ENCODE results near the gene KCNH1. TPM values are rescaled to one million over a fixed set of nuclear protein-coding genes. Genes with fewer than 3 reads are reported as not detected.

KCNH1 gene
- polyA plus RNA-seq, 1 donor from 2014 or later = 3.9 TPM

DNA sequence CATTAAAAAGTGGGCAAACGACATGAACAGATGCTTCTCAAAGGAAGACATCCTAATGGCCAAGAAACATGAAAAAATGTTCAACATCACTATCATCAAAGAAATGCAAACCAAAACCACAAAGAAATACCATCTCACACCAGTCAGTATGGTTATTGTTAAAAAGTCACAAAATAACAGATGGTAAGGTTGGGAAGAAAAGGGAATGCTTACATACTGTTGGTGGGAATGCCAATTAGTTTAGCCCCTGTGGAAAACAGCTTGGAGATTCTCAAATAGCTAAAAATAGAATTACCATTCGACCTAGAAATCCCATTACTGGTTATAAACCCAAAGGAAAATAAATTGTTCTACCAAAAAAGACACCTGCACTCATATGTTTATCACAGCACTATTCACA lies 369.4 kb downstream of the KCNH1 start:
- Histone ChIP-seq H3K9me3 (ENCODE audit: low read length) (peaks cover 3% of the 10 kb centered on the region), H4K20me1 (ENCODE audit: insufficient read depth) (no peaks in the 10 kb centered on the region), H2AFZ (ENCODE audit: low read depth, low read length) (no peak overlapping the region), H3K27ac (ENCODE audit: low read length) (no peak overlapping the region), H3K4me2 (ENCODE audit: low read length) (no peak overlapping the region), H3K27me3 (ENCODE audit: insufficient read depth, low read depth, low read length) (no peaks in the 10 kb centered on the region), H3F3A (ENCODE audit: insufficient read depth, low read length, poor library complexity, severe bottlenecking) (no peaks in the 10 kb centered on the region), H3K4me3 (ENCODE audit: low read length) (no peak overlapping the region), H3K36me3 (ENCODE audit: insufficient read depth, low read length) (no peaks in the 10 kb centered on the region), H3K79me2 (replicated peaks; ENCODE audit: insufficient read depth, low read length) (no peaks in the 10 kb centered on the region), H3K9ac (ENCODE audit: low read length) (no peak overlapping the region), H3K9me2 (ENCODE audit: insufficient read depth, low read length) (no peaks in the 10 kb centered on the region)
- TF ChIP-seq MXI1 (conservative IDR thresholded peaks at IDR 0.05; ENCODE audit: poor library complexity, severe bottlenecking) = no peak
- TF ChIP-seq POLR2AphosphoS5 (IDR thresholded peaks at IDR 0.05) = no peak
- TF ChIP-seq TAF1 (IDR thresholded peaks at IDR 0.05; ENCODE audit: low read depth) = no peak
- TF ChIP-seq SMC3 (conservative IDR thresholded peaks at IDR 0.05; ENCODE audit: poor library complexity) = no peak
- TF ChIP-seq EZH2 (IDR thresholded peaks at IDR 0.05; ENCODE audit: borderline replicate concordance, insufficient read depth, low read length, poor library complexity, severe bottlenecking) = no peak
- no peak for TF ChIP-seq CTCF (IDR thresholded peaks at IDR 0.05; ENCODE audit: poor library complexity, severe bottlenecking)
- no peak for TF ChIP-seq RAD21 (conservative IDR thresholded peaks at IDR 0.05)
- no peak for TF ChIP-seq REST (IDR thresholded peaks at IDR 0.05; ENCODE audit: borderline replicate concordance)
- TF ChIP-seq EP300 (conservative IDR thresholded peaks at IDR 0.05; ENCODE audit: poor library complexity, severe bottlenecking) = no peak

DNA sequence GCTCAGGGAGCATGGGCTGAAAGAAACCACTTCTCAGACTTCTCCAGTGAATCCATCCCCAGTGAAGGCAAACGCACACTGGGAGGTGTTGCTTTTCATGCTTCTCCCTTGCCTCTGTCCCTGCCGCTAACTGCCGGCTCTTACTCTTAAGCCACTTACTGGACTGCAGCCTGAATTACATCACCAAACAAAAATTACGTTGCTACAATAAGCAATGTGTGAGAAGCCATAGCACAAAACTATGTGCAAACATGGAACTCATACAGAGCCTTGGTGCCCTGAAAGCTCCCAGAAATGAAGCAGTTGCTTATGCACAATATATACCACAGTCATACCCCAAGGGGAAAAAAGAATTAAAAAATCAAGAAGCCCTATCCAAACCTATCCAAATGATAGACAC lies 375.2 kb downstream of the KCNH1 start:
- Histone ChIP-seq H3K4me2 (ENCODE audit: low read length) (no peak overlapping the region), H3K4me3 (ENCODE audit: low read length) (no peak overlapping the region), H3K79me2 (replicated peaks; ENCODE audit: insufficient read depth, low read length) (no peaks in the 10 kb centered on the region), H4K20me1 (ENCODE audit: insufficient read depth) (no peaks in the 10 kb centered on the region), H3K36me3 (ENCODE audit: insufficient read depth, low read length) (no peaks in the 10 kb centered on the region), H3F3A (ENCODE audit: insufficient read depth, low read length, poor library complexity, severe bottlenecking) (no peaks in the 10 kb centered on the region), H3K27me3 (ENCODE audit: insufficient read depth, low read depth, low read length) (no peaks in the 10 kb centered on the region), H3K9me3 (ENCODE audit: low read length) (no peaks in the 10 kb centered on the region), H2AFZ (ENCODE audit: low read depth, low read length) (no peak overlapping the region), H3K27ac (ENCODE audit: low read length) (no peak overlapping the region), H3K9ac (ENCODE audit: low read length) (no peak overlapping the region), H3K9me2 (ENCODE audit: insufficient read depth, low read length) (no peaks in the 10 kb centered on the region)
- TF ChIP-seq REST (IDR thresholded peaks at IDR 0.05; ENCODE audit: borderline replicate concordance) (no peak), POLR2AphosphoS5 (IDR thresholded peaks at IDR 0.05) (no peak), CTCF (IDR thresholded peaks at IDR 0.05; ENCODE audit: poor library complexity, severe bottlenecking) (no peak), TAF1 (IDR thresholded peaks at IDR 0.05; ENCODE audit: low read depth) (no peak), EZH2 (IDR thresholded peaks at IDR 0.05; ENCODE audit: borderline replicate concordance, insufficient read depth, low read length, poor library complexity, severe bottlenecking) (no peak), EP300 (conservative IDR thresholded peaks at IDR 0.05; ENCODE audit: poor library complexity, severe bottlenecking) (no peak), SMC3 (conservative IDR thresholded peaks at IDR 0.05; ENCODE audit: poor library complexity) (no peak), RAD21 (conservative IDR thresholded peaks at IDR 0.05) (no peak), MXI1 (conservative IDR thresholded peaks at IDR 0.05; ENCODE audit: poor library complexity, severe bottlenecking) (no peak)

Data from neural cell (in vitro differentiated cells).